A549 (cell line): Measurements from ENCODE around the gene SORT1. TPM values are rescaled to one million over a fixed set of nuclear protein-coding genes. Genes with fewer than 3 reads are reported as not detected.

Experiments
- ATAC-seq, 2 experiments: fragments of 200-7000 bp in 1 of 2; fragments of >200 bp in 1 of 2; cut with Nextera tagmentation in 1 of 2; cut with Tn5 transposase in 1 of 2; 3 replicates each; pipeline versions ENCODE4 v1.8.0 to v1.9.1; 2018 to 2020; ENCODE audit warnings: mild to moderate bottlenecking in 1 of 2, moderate library complexity in 1 of 2
- CTCF ChIA-PET: fragments of 300-600 bp; sonication (Branson Sonifier 250); formaldehyde crosslinking; extraction: SDS; loops from one replicate; lab custom pipeline; 2021; ENCODE audit warnings: antibody characterized with exemption, inconsistent platforms; lab: Yijun Ruan, JAX
- POLR2A ChIA-PET: fragments of 350-600 bp; formaldehyde crosslinking; extraction: SDS; loops from one replicate; lab custom pipeline; 2021; ENCODE audit warnings: antibody characterized with exemption, inconsistent platforms; lab: Yijun Ruan, JAX
- DNase-seq, 2 experiments: peaks; one replicate each; pipeline versions ENCODE4 v3.0.0 to v3.0.0-alpha.2; 2011 to 2016; ENCODE audit warnings: low read depth in 1 of 2, low spot score in 1 of 2
- FAIRE-seq: peaks from 2 replicates; lab custom pipeline; 2011; peaks lifted over from hg19 to GRCh38; lab: Jason Lieb, UNC
- H3K27ac ChIP-seq, 2 experiments: fragments of >200 bp; sonication (Bioruptor Twin); formaldehyde crosslinking; 3 replicates each; pipeline ENCODE4 v1.5.1; 2016 to 2017
- H3K4me1 ChIP-seq: fragments of >200 bp; sonication (Bioruptor Twin); formaldehyde crosslinking; 3 replicates; pipeline ENCODE4 v1.6.1; 2016
- H3K4me2 ChIP-seq: fragments of >200 bp; sonication (Bioruptor Twin); formaldehyde crosslinking; 3 replicates; pipeline ENCODE4 v1.6.1; 2016
- H3K4me3 ChIP-seq: fragments of >200 bp; sonication (Bioruptor Twin); formaldehyde crosslinking; 3 replicates; pipeline ENCODE4 v1.5.1; 2016
- H3K9me3 ChIP-seq: fragments of >200 bp; sonication (Bioruptor Twin); formaldehyde crosslinking; 3 replicates; pipeline ENCODE4 v1.6.1; 2016
- CBX8 ChIP-seq: fragments of 200-600 bp; sonication (generic); IDR thresholded peaks from 2 replicates; pipeline ENCODE4 v1.6.1; 2016
- CEBPB ChIP-seq, 2 experiments: fragments of >200 bp in 1 of 2; sonication (Bioruptor Twin) in 1 of 2; formaldehyde crosslinking in 1 of 2; IDR thresholded peaks; 2 replicates each; pipeline ENCODE4 v1.6.1; 2012 to 2016
- FOXS1 ChIP-seq: fragments of 250-450 bp; sonication (Bioruptor Pico); IDR thresholded peaks from 2 replicates; pipeline ENCODE4 v1.5.0; 2020; ENCODE audit warnings: mild to moderate bottlenecking, moderate library complexity
- HDAC2 ChIP-seq: fragments of 200-600 bp; sonication (generic); IDR thresholded peaks from 2 replicates; pipeline ENCODE4 v1.6.1; 2016
- HEYL ChIP-seq: fragments of 250-450 bp; sonication (Bioruptor Pico); IDR thresholded peaks from 2 replicates; pipeline ENCODE4 v1.8.0; 2021; ENCODE audit warnings: mild to moderate bottlenecking, moderate library complexity
- HOXA7 ChIP-seq: fragments of 250-450 bp; sonication (Bioruptor Pico); IDR thresholded peaks from 2 replicates; pipeline ENCODE4 v1.5.0; 2020; ENCODE audit warnings: mild to moderate bottlenecking, moderate library complexity
- HOXB13 ChIP-seq: fragments of 250-450 bp; sonication (Bioruptor Pico); IDR thresholded peaks from 2 replicates; pipeline ENCODE4 v1.5.0; 2020; ENCODE audit warnings: low read depth, mild to moderate bottlenecking, moderate library complexity
- JUN ChIP-seq, 2 experiments: fragments of >200 bp; sonication (Bioruptor Twin); formaldehyde crosslinking; IDR thresholded peaks; 2 replicates in 1 of 2; 3 replicates in 1 of 2; pipeline ENCODE4 v1.6.1; 2016 to 2017
- KDM1A ChIP-seq: fragments of 200-600 bp; sonication (generic); IDR thresholded peaks from 2 replicates; pipeline ENCODE4 v1.6.1; 2016; ENCODE audit warnings: low read depth, mild to moderate bottlenecking
- NFE2L2 ChIP-seq: fragments of 150-350 bp; conservative IDR thresholded peaks from 2 replicates; pipeline ENCODE4 v1.6.1; 2014; ENCODE audit warnings: low read length
- NPAS2 ChIP-seq: fragments of 250-450 bp; sonication (Bioruptor Pico); IDR thresholded peaks from 2 replicates; pipeline ENCODE4 v1.8.0; 2022; ENCODE audit warnings: mild to moderate bottlenecking, moderate library complexity, borderline replicate concordance
- POLR2A ChIP-seq: IDR thresholded peaks from 2 replicates; pipeline ENCODE4 v1.6.1; 2012; ENCODE audit warnings: mild to moderate bottlenecking, low read length
- POLR2AphosphoS2 ChIP-seq: conservative IDR thresholded peaks from 2 replicates; pipeline ENCODE4 v1.6.1; 2012; ENCODE audit warnings: low read length, improper control_type of control experiment, inconsistent platforms
- RARB ChIP-seq: fragments of 250-450 bp; sonication (Bioruptor Pico); IDR thresholded peaks from 2 replicates; pipeline ENCODE4 v1.8.0; 2021; ENCODE audit warnings: mild to moderate bottlenecking, moderate library complexity
- RFX5 ChIP-seq: fragments of 450-650 bp; IDR thresholded peaks from 2 replicates; pipeline ENCODE4 v1.7.1; 2014; ENCODE audit warnings: antibody characterized with exemption, mild to moderate bottlenecking, moderate library complexity
- SMC3 ChIP-seq: fragments of >200 bp; sonication (Bioruptor Twin); formaldehyde crosslinking; IDR thresholded peaks from 3 replicates; pipeline ENCODE4 v1.6.1; 2018; ENCODE audit warnings: inconsistent platforms
- SREBF2 ChIP-seq: fragments of 450-650 bp; IDR thresholded peaks from 2 replicates; pipeline ENCODE4 v1.6.1; 2014; ENCODE audit warnings: mild to moderate bottlenecking, moderate library complexity
- TP53 ChIP-seq: fragments of 250-450 bp; sonication (Bioruptor Pico); IDR thresholded peaks from 2 replicates; pipeline ENCODE4 v1.5.0; 2021; ENCODE audit warnings: mild to moderate bottlenecking, moderate library complexity
- WGBS: methylation state at CpG from one replicate; pipeline ENCODE4 v1.1.6; 2017; ENCODE audit errors: missing lambda C conversion rate; 5-methylcytosine and 5-hydroxymethylcytosine counted together
- polyA plus RNA-seq, 4 experiments: library from polyadenylated mRNA; depleted of rRNA in 3 of 4; stranded (reverse); fragments of >200 nt; fragmentation: RNase III in 1 of 4; extraction: RNeasy Plus Mini Kit Qiagen cat#74134 plus additional on column Dnase treatment in 1 of 4; gene quantifications; 2 replicates in 3 of 4; 3 replicates in 1 of 4; pipeline ENCODE4 v1.2.3, GENCODE V29; 2011 to 2017
- TF ChIP-seq, protein P1 (sequence below): IDR thresholded peaks from 2 replicates; pipeline ENCODE4 v1.6.1; 2012
- TF ChIP-seq, protein P2 (sequence below): IDR thresholded peaks from 2 replicates; pipeline ENCODE4 v1.6.1; 2012; ENCODE audit warnings: low read depth, borderline replicate concordance
- TF ChIP-seq, protein P3 (sequence below): fragments of >200 bp; sonication (Bioruptor Twin); formaldehyde crosslinking; IDR thresholded peaks from 3 replicates; pipeline ENCODE4 v1.5.1; 2016
- TF ChIP-seq, protein P4 (sequence below): fragments of 250-450 bp; sonication (Bioruptor Pico); IDR thresholded peaks from 2 replicates; pipeline ENCODE4 v1.5.0; 2020; ENCODE audit warnings: low read depth, mild to moderate bottlenecking, moderate library complexity
- TF ChIP-seq, protein P5 (sequence below): fragments of 150-350 bp; IDR thresholded peaks from 2 replicates; pipeline ENCODE4 v1.6.1; 2014; ENCODE audit warnings: low read depth, mild to moderate bottlenecking, low read length

Gene SORT1
- polyA plus RNA-seq, 2 of the 4 experiments (the other 2 are of a cell fraction) = 6.0 to 14.7 TPM

DNA sequence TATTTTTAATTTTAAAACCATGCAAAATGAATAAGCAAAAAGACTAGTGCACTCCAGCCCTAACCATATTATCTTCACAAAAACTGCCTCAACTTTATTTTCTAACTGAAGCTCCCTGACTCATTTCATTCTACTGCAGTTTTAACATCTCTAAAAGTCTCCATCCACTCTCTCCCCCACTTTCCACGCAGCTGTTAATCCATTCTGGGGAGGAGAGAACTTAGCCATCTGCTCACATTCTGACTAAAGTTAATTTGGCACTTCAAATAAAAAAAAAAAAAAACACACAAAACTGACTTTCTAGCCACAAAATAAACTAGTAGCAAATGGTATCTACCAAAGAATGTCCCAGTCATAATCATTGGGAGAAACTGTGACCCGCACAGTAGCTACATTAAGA is 85.5 kb downstream of the SORT1 start:
- CTCF ChIA-PET = interaction anchor here (1.0 kb wide), 1 partner anchor 35 kb away, joined by 4 read pairs; no protein-coding TSS in a partner anchor
- ATAC-seq (no peak), DNase-seq (no peak), FAIRE-seq (no peak)
- 88% methylated on average over 2 of the region's 2 CpGs for WGBS
- POLR2A ChIA-PET = no interaction called here
- H3K4me1 ChIP-seq = no peaks in the 10 kb centered on the region
- TF ChIP-seq KDM1A (no peak), TP53 (CRISPR knock-in tag) (no peak), SMC3 (no peak), HDAC2 (no peak), FOXS1 (CRISPR knock-in tag) (no peak), HOXB13 (CRISPR knock-in tag) (no peak), JUN (IDR thresholded peaks at IDR 0.05) (no peak), HEYL (CRISPR knock-in tag) (no peak), NFE2L2 (no peak), SREBF2 (no peak), RARB (no peak), RFX5 (no peak), CEBPB (IDR thresholded peaks at IDR 0.05) (no peak), POLR2AphosphoS2 (no peak)
- TF ChIP-seq, protein P1, sequence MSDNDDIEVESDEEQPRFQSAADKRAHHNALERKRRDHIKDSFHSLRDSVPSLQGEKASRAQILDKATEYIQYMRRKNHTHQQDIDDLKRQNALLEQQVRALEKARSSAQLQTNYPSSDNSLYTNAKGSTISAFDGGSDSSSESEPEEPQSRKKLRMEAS = no peak
- TF ChIP-seq, protein P2, sequence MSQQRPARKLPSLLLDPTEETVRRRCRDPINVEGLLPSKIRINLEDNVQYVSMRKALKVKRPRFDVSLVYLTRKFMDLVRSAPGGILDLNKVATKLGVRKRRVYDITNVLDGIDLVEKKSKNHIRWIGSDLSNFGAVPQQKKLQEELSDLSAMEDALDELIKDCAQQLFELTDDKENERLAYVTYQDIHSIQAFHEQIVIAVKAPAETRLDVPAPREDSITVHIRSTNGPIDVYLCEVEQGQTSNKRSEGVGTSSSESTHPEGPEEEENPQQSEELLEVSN = no peak
- TF ChIP-seq, protein P3, sequence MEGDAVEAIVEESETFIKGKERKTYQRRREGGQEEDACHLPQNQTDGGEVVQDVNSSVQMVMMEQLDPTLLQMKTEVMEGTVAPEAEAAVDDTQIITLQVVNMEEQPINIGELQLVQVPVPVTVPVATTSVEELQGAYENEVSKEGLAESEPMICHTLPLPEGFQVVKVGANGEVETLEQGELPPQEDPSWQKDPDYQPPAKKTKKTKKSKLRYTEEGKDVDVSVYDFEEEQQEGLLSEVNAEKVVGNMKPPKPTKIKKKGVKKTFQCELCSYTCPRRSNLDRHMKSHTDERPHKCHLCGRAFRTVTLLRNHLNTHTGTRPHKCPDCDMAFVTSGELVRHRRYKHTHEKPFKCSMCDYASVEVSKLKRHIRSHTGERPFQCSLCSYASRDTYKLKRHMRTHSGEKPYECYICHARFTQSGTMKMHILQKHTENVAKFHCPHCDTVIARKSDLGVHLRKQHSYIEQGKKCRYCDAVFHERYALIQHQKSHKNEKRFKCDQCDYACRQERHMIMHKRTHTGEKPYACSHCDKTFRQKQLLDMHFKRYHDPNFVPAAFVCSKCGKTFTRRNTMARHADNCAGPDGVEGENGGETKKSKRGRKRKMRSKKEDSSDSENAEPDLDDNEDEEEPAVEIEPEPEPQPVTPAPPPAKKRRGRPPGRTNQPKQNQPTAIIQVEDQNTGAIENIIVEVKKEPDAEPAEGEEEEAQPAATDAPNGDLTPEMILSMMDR = no peak
- TF ChIP-seq, protein P4, sequence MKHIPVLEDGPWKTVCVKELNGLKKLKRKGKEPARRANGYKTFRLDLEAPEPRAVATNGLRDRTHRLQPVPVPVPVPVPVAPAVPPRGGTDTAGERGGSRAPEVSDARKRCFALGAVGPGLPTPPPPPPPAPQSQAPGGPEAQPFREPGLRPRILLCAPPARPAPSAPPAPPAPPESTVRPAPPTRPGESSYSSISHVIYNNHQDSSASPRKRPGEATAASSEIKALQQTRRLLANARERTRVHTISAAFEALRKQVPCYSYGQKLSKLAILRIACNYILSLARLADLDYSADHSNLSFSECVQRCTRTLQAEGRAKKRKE (CRISPR knock-in tag) = no peak
- H3K4me2 ChIP-seq = no peak overlapping the region
- H3K4me3 ChIP-seq = no peak overlapping the region
- H3K9me3 ChIP-seq = no peaks in the 10 kb centered on the region
- H3K27ac ChIP-seq = no peak overlapping the region

DNA sequence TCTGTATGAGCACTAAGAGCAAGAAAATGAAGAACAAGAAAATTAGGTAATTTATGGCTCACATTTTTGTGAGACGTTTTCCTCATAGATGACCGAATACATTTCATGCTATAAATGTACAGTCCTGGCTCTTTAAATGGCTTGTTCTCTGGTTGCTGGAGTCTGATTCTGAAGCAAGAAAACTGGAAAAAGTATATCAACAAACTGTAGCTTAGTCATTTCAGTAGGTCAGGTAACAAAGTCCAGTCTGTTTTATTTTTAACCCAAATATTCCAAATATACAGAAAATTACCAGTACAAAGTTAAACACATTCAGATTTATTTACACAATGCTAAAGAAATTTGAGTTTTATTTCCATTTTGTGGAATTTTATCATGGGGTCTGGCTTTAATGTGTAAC is 88.4 kb downstream of the SORT1 start:
- Histone ChIP-seq H3K4me3 (no peak overlapping the region), H3K4me2 (no peak overlapping the region), H3K4me1 (no peaks in the 10 kb centered on the region), H3K9me3 (no peaks in the 10 kb centered on the region), H3K27ac (no peak overlapping the region)
- CTCF ChIA-PET = no interaction called here
- TF ChIP-seq POLR2A (no peak), NFE2L2 (no peak), CBX8 (no peak), NPAS2 (no peak), HOXA7 (no peak)
- TF ChIP-seq, protein P5, sequence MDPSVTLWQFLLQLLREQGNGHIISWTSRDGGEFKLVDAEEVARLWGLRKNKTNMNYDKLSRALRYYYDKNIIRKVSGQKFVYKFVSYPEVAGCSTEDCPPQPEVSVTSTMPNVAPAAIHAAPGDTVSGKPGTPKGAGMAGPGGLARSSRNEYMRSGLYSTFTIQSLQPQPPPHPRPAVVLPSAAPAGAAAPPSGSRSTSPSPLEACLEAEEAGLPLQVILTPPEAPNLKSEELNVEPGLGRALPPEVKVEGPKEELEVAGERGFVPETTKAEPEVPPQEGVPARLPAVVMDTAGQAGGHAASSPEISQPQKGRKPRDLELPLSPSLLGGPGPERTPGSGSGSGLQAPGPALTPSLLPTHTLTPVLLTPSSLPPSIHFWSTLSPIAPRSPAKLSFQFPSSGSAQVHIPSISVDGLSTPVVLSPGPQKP = no peak
- WGBS = 43% methylated on average over 2 of the region's 2 CpGs
- FAIRE-seq = no peak
- no peak for DNase-seq
- POLR2A ChIA-PET = no interaction called here
- ATAC-seq = no peak
